Mammary epithelial cell (primary cell): ENCODE data around the gene ANKRD55.

Source experiments
- CTCF ChIP-seq, 2 donors: IDR thresholded peaks in 1 of 2; conservative IDR thresholded peaks in 1 of 2; 2 replicates each; pipeline ENCODE4 v1.5.1; 2011 to 2012; ENCODE audit warnings: inconsistent platforms in 2 of 2, low read length in 2 of 2, mild to moderate bottlenecking in 2 of 2, control low read depth in 1 of 2, low read depth in 1 of 2; ENCODE audit not compliant: insufficient read depth in 1 of 2; ENCODE audit errors: extremely low read depth in 1 of 2
- EZH2 ChIP-seq: IDR thresholded peaks from 2 replicates; pipeline ENCODE4 v1.6.1; 2012; ENCODE audit warnings: low read length, inconsistent platforms, borderline replicate concordance

DNA sequence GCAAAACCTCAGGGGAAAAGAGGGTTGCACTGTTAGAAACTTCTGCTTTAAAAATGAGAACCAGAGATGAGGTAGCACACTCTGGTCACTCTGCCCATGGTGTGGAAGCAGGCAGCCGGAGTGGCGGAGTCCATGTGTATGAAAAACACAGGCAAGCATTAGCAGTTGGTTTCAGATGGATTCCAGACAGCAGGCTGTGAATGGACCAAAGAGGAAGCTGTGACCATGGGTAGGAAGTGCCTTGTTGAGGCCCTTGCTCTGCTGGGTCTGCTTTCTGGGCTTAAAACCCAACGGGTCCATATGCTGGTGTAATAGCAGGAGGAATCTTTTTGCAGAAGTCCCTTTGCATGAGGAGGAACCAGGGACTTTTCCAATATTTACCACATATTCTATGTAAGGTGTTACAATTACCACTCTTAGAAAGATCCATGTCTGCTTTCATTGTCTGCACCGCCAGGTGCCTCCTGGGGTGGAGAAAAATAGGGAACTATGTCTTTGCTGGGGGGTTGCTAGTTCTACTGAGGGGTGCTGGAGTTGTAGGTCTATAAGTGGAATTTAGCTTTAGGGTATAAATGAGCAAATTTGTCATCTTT is 77.0 kb downstream of the ANKRD55 start:
- TF ChIP-seq CTCF (conservative IDR thresholded peaks at IDR 0.05 in 1 of 2, IDR thresholded peaks at IDR 0.05 in 1 of 2; ENCODE audit: extremely low read depth in 1 of 2, insufficient read depth in 1 of 2, low read depth in 1 of 2, low read length in 2 of 2) (no peak), EZH2 (no peak)
